Activated CD8-positive, alpha-beta memory T cell treated with anti-CD3 and anti-CD28 coated beads, Interleukin-2, amount 10 ng/mL, durations not matched to agents 7 days and 5 days (primary cell): Measurements from ENCODE around the gene PLVAP. TPM values are rescaled to one million over a fixed set of nuclear protein-coding genes. Genes with fewer than 3 reads are reported as not detected.
A peak's percentile ranks its signal among the peaks of the same experiment; 100 is the strongest.

Experiments
- ATAC-seq: fragments of 150-1000 bp; cut with Tn5 transposase; one replicate; pipeline ENCODE4 v1.10.0; 2021; ENCODE audit warnings: moderate library complexity
- CTCF ChIA-PET: fragments of 350-600 bp; sonication (Branson Sonifier 250); formaldehyde crosslinking; loops from one replicate; lab custom pipeline; 2021; ENCODE audit warnings: antibody characterized with exemption; lab: Charles Lee
- DNase-seq: peaks from one replicate; pipeline ENCODE4 v3.0.0-alpha.2; 2020
- H3K27ac Mint-ChIP-seq: one replicate; pipeline ENCODE4 v1.8.0; 2021; ENCODE audit warnings: mild to moderate bottlenecking, mixed read lengths
- H3K27me3 Mint-ChIP-seq: one replicate; pipeline ENCODE4 v1.8.0; 2021; ENCODE audit warnings: mixed read lengths
- H3K36me3 Mint-ChIP-seq: one replicate; pipeline ENCODE4 v1.8.0; 2021; ENCODE audit warnings: mild to moderate bottlenecking, mixed read lengths
- H3K4me1 Mint-ChIP-seq: one replicate; pipeline ENCODE4 v1.8.0; 2021; ENCODE audit warnings: mixed read lengths
- H3K4me3 Mint-ChIP-seq: one replicate; pipeline ENCODE4 v1.8.0; 2021; ENCODE audit warnings: mild to moderate bottlenecking, moderate library complexity, mixed read lengths
- H3K9me3 Mint-ChIP-seq: one replicate; pipeline ENCODE4 v1.8.0; 2022; ENCODE audit warnings: low read depth, mixed read lengths
- total RNA-seq, 2 experiments: library from RNA; stranded (reverse); gene quantifications; one replicate each; pipeline ENCODE4 v1.2.3, GENCODE V29; 2021

The PLVAP gene
- total RNA-seq, 2 experiments from 2014 or later = not detected

DNA sequence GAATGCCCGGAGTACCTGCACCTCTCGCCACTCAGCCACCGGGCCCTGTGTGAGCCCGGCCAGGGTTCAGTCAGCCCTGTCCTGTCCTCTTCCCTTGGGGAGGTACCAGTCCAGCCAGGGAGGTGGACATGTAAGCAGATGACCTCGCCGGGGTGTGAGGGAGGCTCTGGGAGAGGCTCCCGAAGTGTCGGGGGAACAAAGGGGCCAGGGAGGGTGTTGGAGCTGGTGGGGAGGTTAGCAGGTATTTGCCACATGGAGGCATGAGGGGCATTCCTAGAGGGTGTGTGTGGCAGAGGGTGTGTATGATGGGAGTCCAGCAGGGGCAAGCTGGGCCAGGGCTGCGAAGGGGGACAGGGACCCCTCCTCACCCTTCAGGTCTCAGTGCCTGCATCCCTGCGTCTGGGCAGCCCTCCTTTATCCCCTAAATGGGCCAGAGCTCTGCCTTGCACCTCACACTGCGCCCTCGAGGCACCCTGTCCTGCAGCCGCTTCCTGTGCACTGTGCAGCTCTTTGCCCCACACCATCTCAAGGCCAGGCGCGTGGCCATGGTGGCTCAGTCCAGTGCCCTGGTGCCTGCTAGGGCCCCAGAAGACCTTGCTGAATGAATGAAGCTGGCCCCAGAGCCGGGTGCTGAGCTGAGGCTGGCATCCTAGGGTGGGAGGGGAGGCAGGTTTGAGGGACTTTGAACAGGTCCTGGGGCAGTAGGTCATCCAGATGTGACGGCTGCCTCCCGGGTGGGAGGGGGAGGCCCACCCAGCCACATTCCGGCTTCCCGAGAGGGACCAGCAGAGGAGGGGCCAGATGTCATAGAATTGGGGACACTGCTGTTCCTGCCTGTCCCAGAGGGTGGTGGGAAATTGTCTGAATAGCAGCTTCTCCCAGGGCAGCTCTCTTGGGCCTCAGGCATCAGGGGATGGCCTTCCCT, 64.7 kb downstream of the PLVAP start:
- DNase-seq = no peak
- no peaks in the 10 kb centered on the region for H3K9me3 Mint-ChIP-seq
- H3K27me3 Mint-ChIP-seq = no peaks in the 10 kb centered on the region
- peaks cover 32% of the 10 kb centered on the region for H3K4me1 Mint-ChIP-seq
- H3K4me3 Mint-ChIP-seq = no peak overlapping the region
- peaks cover 16% of the 10 kb centered on the region for H3K36me3 Mint-ChIP-seq
- CTCF ChIA-PET = interaction anchor here (1.7 kb wide), 1 partner anchor 22 kb away, joined by 5 read pairs; the partner anchor contains the start of gene ANO8
- ATAC-seq = no peak
- no peak overlapping the region for H3K27ac Mint-ChIP-seq

DNA sequence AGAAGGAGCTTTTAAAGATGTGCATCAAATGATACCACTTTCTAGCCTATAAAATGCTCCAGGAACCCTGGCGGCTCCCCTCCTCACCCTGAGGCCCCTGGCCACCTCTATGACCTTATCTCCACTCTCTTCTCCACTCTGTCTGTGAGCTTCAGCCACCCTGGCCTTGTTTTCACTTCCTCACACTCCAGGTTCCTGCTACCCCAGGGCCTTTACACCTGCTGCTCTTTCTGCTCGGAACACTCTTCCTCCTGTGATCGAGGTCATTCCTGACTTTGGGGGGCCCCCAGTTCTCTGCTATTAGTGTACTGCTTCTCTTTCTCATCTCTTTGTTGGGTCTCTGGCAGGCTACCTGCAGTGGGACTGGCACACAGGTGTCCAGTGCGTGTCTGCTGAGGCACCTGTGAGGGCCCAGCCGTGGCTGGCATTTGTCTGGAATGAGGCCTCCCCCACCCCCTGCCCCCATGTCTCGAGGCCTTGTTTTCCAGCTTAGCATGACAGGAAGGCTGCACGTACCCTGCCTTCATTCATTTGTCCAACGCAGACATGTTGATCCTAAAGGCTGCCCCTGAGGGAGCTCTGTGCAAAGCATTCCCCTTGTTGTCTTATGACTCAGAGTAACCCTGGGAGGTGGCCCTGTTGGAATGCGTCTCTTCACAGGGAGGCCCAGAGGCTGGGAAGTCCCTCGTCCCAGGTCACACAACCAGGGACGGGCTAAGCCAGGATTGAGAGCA, 65.5 kb downstream of the PLVAP start:
- DNase-seq (no peak), ATAC-seq (no peak)
- peak overlapping the region; percentile 39 for H3K27ac Mint-ChIP-seq
- H3K9me3 Mint-ChIP-seq = no peaks in the 10 kb centered on the region
- CTCF ChIA-PET = no interaction called here
- H3K4me3 Mint-ChIP-seq = no peak overlapping the region
- H3K4me1 Mint-ChIP-seq = peaks cover 40% of the 10 kb centered on the region
- peaks cover 16% of the 10 kb centered on the region for H3K36me3 Mint-ChIP-seq
- H3K27me3 Mint-ChIP-seq = no peaks in the 10 kb centered on the region

DNA sequence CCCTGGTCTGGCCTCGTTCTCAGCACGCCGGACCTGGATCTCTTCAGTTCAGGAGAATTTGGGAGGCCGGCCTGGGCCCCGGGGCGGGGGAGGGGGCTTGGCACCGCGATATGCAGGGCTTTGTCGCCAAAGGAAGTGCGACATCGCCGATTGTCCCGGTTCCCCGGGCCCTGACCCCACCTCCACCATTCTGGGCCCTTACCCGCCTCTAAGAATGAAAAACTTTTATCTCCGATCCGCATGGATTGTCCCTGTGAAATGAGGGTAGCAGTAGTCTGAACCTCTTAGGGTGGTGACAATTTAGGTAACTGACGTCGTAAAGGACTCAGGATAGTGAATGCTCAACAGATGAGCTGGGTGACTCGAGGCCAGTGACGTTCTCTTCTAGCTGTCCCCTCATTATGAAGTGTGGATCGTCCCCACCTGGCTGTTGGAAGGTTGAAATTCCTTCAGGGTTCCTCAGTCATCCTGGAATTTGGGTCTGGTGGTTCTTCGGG, 67.1 kb downstream of the PLVAP start:
- peak; percentile 55 for DNase-seq
- H3K27ac Mint-ChIP-seq = peak overlapping the region; percentile 95
- ATAC-seq = no peak
- peaks cover 41% of the 10 kb centered on the region for H3K4me1 Mint-ChIP-seq
- H3K27me3 Mint-ChIP-seq = no peaks in the 10 kb centered on the region
- no peaks in the 10 kb centered on the region for H3K9me3 Mint-ChIP-seq
- CTCF ChIA-PET = interaction anchor here (0.7 to 6.2 kb wide), 7 partner anchors 17 to 257 kb away, joined by 3 to 44 read pairs (median 7); partner anchors contain the start of genes ANO8, BABAM1 and GTPBP3
- H3K4me3 Mint-ChIP-seq = peak overlapping the region; percentile 90
- peaks cover 9% of the 10 kb centered on the region for H3K36me3 Mint-ChIP-seq

DNA sequence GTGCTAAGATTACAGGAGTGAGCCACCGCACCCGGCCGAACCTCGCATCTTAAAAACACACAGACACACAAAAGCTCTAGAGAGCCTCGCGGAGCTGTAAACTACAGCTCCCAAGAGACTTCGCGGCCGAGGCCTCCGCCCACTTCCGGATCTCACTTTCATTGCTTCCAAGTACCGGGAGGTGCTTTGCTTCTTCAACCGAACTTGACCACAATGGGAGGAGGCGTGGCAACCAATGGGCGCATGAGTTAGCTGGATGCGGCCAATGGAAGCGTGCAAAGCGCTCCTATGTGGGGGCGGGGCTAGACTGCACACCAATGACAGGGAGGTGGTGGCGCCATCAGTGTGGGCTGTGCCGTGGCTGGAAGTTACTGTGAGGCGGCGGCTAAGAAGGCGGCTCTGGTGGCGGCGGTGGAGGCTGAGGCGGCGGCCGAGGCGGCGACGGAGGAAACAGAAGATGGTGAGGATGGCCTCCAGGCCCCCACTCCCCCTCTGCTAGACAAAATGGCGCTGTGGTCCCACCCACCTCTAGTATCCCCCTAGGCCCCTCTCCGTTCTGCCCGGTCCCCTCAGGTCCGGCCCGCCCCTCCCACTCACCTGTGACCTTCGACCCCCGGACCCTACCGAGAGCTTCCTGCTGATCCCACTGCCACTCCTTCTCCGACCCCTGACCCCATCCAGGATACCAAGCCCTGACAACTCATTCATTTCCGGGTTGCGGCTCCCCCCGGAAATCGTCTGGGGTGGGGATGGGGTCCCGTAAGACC, 67.8 kb downstream of the PLVAP start, which contains the start of gene DDA1:
Gene DDA1 (plus strand): TSS at position 366 of the 767 bp plus-strand sequence. CDS start 92 bp downstream, at position 458.
- Mint-ChIP-seq H3K27me3 (no peaks in the 10 kb centered on the region), H3K4me1 (peaks cover 48% of the 10 kb centered on the region), H3K27ac (peak within 1 kb of the TSS; percentile 95), H3K4me3 (peak within 1 kb of the TSS; percentile 90), H3K9me3 (no peaks in the 10 kb centered on the region), H3K36me3 (peaks cover 9% of the 10 kb centered on the region)
- ATAC-seq (peak; percentile 81), DNase-seq (peak; percentile 100)
- CTCF ChIA-PET = interaction anchor here (0.6 to 6.2 kb wide), 14 partner anchors 17 to 257 kb away, joined by 3 to 44 read pairs (median 5); partner anchors contain the start of genes ANO8, BABAM1 and GTPBP3

DNA sequence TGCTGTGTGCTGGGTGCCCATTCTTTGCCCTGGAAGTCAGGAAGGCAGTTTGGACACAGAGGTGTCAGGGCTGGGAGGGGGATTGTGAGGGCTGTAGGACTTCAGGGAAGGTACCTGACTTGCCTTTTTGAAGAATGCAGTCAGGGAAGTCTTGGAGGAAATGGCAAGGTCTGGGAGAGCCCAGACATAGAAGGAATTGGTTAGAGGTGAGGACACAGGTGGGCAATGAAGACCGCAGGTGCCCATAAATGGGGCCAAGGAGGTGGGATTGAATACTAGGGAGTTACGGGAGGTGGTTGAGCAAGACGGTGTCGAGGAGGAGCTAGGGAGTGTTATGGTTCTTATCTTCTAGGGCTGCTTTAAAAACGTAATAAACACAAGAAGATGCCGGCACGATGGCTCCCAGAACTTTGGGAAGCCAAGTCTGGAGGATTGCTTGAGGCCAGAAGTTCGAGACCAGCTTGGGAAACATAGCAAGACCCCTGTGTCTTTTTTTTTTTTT, 69.2 kb downstream of the PLVAP start:
- H3K36me3 Mint-ChIP-seq = peaks cover 3% of the 10 kb centered on the region
- H3K27ac Mint-ChIP-seq = peak overlapping the region; percentile 3
- H3K4me3 Mint-ChIP-seq = peak overlapping the region; percentile 4
- DNase-seq (no peak), ATAC-seq (no peak)
- peaks cover 56% of the 10 kb centered on the region for H3K4me1 Mint-ChIP-seq
- no peaks in the 10 kb centered on the region for H3K27me3 Mint-ChIP-seq
- CTCF ChIA-PET = interaction anchor here (0.7 to 6.2 kb wide), 7 partner anchors 13 to 188 kb away, joined by 3 to 44 read pairs (median 3); partner anchors contain the start of gene ANO8
- no peaks in the 10 kb centered on the region for H3K9me3 Mint-ChIP-seq

DNA sequence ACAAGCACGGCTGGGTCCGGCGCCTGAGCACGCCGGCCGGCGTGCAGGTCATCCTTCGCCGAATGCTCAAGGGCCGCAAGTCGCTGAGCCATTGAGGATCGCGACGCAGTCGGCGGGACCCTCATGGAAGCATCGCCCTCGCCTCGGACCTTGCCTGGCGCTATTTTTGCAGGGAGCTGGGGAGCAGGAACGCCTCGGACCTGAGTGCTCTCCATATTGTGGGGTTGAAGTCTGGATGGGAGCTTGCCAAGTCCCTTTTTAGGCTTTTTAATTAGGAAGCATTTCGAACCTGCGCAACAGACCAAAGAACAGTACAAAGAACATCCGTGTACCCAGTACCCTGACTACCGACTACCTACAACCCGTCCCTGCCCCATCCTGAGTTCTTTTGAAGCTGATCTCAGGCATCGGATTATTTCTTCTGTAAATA, 70.8 kb downstream of the PLVAP start:
- H3K9me3 Mint-ChIP-seq = no peaks in the 10 kb centered on the region
- DNase-seq (no peak), ATAC-seq (no peak)
- H3K36me3 Mint-ChIP-seq = peaks cover 3% of the 10 kb centered on the region
- H3K4me1 Mint-ChIP-seq = peaks cover 56% of the 10 kb centered on the region
- peak overlapping the region; percentile 87 for H3K4me3 Mint-ChIP-seq
- no peaks in the 10 kb centered on the region for H3K27me3 Mint-ChIP-seq
- peak overlapping the region; percentile 89 for H3K27ac Mint-ChIP-seq
- CTCF ChIA-PET = interaction anchor here (0.9 to 6.2 kb wide), 6 partner anchors 13 to 99 kb away, joined by 3 to 44 read pairs (median 6); partner anchors contain the start of genes ANO8 and BST2

DNA sequence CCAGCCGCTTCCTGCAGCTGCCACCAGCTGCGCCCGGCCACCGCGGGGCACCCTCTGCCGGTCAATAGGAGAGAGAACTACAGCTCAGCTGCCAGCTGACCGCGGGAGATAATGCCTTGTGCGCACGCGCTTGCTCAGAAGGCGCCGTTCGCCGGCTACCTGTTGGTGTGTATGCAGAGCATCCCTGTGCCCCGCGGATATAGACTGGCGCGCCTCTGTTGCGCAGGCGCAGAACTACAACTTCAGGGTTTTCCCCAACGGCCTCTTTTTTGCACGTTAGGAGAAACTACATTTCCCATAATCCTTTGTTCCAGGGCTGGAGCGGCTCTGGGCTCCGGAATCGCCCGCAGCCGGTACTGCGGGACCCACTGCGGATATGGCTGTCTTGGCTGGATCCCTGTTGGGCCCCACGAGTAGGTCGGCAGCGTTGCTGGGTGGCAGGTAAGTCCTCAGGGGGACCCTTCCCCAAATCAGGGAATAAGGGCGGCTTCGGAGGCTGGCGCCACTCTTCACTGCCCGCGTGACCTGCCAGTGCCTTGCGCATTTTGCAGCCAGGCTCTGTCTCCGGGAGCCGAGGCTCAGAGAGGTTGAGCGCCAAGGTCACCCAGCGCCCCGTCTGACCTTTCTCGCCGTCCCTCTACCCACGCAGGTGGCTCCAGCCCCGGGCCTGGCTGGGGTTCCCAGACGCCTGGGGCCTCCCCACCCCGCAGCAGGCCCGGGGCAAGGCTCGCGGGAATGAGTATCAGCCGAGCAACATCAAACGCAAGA, 71.4 kb downstream of the PLVAP start, which contains the start of gene MRPL34:
Gene MRPL34 (plus strand): TSS at position 356 of the 768 bp plus-strand sequence. CDS start 21 bp downstream, at position 377.
- Mint-ChIP-seq H3K27ac (peak within 1 kb of the TSS; percentile 89), H3K9me3 (no peaks in the 10 kb centered on the region), H3K27me3 (no peaks in the 10 kb centered on the region), H3K4me1 (peaks cover 54% of the 10 kb centered on the region), H3K36me3 (peaks cover 3% of the 10 kb centered on the region), H3K4me3 (peak within 1 kb of the TSS; percentile 87)
- DNase-seq (peak; percentile 99), ATAC-seq (peak; percentile 68)
- CTCF ChIA-PET = interaction anchor here (0.6 to 6.2 kb wide), 23 partner anchors 10 to 270 kb away, joined by 3 to 44 read pairs (median 4); partner anchors contain the start of genes ANO8, BABAM1, BST2 and USHBP1

DNA sequence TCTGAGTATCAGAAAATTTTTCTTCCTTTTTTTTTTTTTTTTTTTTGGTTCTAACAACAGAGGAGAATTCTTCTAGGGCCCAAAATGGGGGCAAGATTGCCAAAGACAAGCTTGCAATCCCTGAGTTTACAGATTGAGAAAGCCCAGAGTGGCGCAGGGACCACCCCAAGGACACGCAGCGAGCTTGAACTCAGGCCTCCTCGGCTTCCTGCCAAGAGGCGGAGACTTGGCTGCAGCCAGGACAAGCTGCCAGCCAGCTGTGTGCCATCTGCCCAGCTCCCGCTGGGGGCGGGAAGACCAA, 72.0 kb downstream of the PLVAP start:
- peak overlapping the region; percentile 89 for H3K27ac Mint-ChIP-seq
- DNase-seq = no peak
- no peak for ATAC-seq
- peak overlapping the region; percentile 87 for H3K4me3 Mint-ChIP-seq
- peaks cover 48% of the 10 kb centered on the region for H3K4me1 Mint-ChIP-seq
- no peaks in the 10 kb centered on the region for H3K9me3 Mint-ChIP-seq
- peaks cover 3% of the 10 kb centered on the region for H3K36me3 Mint-ChIP-seq
- CTCF ChIA-PET = interaction anchor here (0.6 to 6.2 kb wide), 23 partner anchors 9 to 270 kb away, joined by 3 to 44 read pairs (median 4); partner anchors contain the start of genes ANO8, BABAM1, BST2 and USHBP1
- H3K27me3 Mint-ChIP-seq = no peaks in the 10 kb centered on the region

DNA sequence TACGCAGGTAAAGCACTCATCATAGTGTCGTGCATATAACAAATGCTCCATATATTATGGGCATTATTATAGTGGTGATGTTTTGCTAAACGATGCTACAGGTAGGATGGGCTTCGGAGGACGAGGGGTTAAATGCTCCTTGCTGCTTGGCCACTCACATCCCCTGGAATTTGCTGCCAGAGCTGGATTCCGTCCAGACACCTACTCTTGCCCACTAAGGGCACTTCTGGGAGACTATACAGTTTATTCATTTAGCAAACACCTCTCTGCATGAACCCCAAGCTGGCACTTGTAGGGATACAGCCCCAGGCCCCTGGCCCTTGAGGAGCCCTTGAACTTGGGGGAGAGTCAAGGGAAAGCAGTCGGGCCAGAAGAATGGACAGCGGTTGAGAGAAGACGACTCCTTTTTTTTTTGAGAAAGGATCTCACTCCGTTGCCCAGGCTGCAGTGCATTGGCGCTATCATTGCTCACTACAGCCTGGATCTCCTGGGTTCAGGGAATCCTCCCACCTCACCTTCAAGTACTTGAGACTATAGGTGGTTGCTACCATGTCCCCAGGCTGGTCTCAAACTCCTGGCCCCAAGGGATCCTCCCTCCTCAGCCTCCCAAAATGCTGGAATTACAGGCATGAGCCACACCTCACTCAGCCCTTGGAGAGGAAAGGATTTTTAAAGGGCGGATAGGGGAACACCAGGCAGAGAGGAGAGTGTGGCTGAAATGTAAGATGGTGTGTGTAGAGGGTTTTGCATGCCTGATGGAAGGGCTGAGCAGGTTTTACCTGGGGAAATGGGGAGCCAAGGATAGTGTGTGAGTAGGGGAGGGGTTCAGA, 72.5 kb downstream of the PLVAP start:
- H3K27me3 Mint-ChIP-seq = no peaks in the 10 kb centered on the region
- H3K9me3 Mint-ChIP-seq = no peaks in the 10 kb centered on the region
- no peak for ATAC-seq
- no peak for DNase-seq
- peak overlapping the region; percentile 87 for H3K4me3 Mint-ChIP-seq
- CTCF ChIA-PET = interaction anchor here (0.6 to 6.2 kb wide), 24 partner anchors 9 to 271 kb away, joined by 3 to 44 read pairs (median 4); partner anchors contain the start of genes ANO8, BABAM1, BST2 and USHBP1
- H3K27ac Mint-ChIP-seq = peak overlapping the region; percentile 89
- H3K36me3 Mint-ChIP-seq = peaks cover 3% of the 10 kb centered on the region
- H3K4me1 Mint-ChIP-seq = peaks cover 47% of the 10 kb centered on the region

DNA sequence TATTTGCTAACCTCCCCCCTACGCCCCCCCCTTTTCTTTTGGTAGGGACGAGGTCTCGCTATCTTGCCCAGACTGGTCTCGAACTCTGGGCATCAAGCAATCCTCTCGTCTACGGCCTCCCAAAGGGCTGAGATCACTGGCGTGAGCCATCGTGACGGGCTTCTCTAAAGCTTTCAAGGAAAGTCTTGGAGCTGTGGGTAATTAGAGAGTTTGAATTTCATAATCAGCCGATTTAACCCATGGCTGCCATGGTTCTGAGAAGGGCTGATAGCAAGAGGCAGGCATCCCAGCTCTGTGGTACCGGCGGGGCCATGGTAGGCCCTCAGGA, 73.2 kb downstream of the PLVAP start:
- peak overlapping the region; percentile 56 for H3K4me3 Mint-ChIP-seq
- peaks cover 1% of the 10 kb centered on the region for H3K36me3 Mint-ChIP-seq
- H3K9me3 Mint-ChIP-seq = no peaks in the 10 kb centered on the region
- H3K27ac Mint-ChIP-seq = no peak overlapping the region
- CTCF ChIA-PET = interaction anchor here (0.6 to 1.6 kb wide), 5 partner anchors 10 to 82 kb away, joined by 4 to 9 read pairs (median 5); no protein-coding TSS in a partner anchor
- peaks cover 42% of the 10 kb centered on the region for H3K4me1 Mint-ChIP-seq
- ATAC-seq (no peak), DNase-seq (no peak)
- H3K27me3 Mint-ChIP-seq = no peaks in the 10 kb centered on the region
